CD4-positive, alpha-beta T cell (primary cell): Measurements from ENCODE around the gene TUBGCP6. TPM values are rescaled to one million over a fixed set of nuclear protein-coding genes. Genes with fewer than 3 reads are reported as not detected.

Experiments used
- ATAC-seq: fragments of 200-7000 bp; cut with Tn5 transposase; one replicate; pipeline ENCODE4 v1.10.0; 2022; ENCODE audit warnings: mild to moderate bottlenecking; ENCODE audit not compliant: poor library complexity
- CTCF ChIA-PET: fragments of 350-600 bp; sonication (Branson Sonifier 250); formaldehyde crosslinking; loops from one replicate; lab custom pipeline; 2021; ENCODE audit warnings: antibody characterized with exemption, inconsistent platforms; lab: Charles Lee
- POLR2A ChIA-PET: fragments of 350-600 bp; sonication (Branson Sonifier 250); formaldehyde crosslinking; loops from one replicate; lab custom pipeline; 2021; ENCODE audit warnings: antibody characterized with exemption, inconsistent platforms; lab: Charles Lee
- DNase-seq, 14 experiments: peaks; one replicate each; pipeline ENCODE4 v3.0.0-alpha.2; 2013 to 2020; ENCODE audit warnings: mixed read lengths in 2 of 14
- H3K27ac ChIP-seq, 2 donors: one replicate each; pipeline versions ENCODE4 v1.5.1 to v1.7.0; 2013; ENCODE audit warnings: low read length in 2 of 2, low read depth in 1 of 2, mild to moderate bottlenecking in 1 of 2
- H3K27me3 ChIP-seq, 2 experiments: 1 replicate in 1 of 2; 2 replicates in 1 of 2; pipeline versions ENCODE4 v1.6.1 to v1.7.0; 2013; ENCODE audit warnings: low read length in 2 of 2, control low read depth in 1 of 2, mild to moderate bottlenecking in 1 of 2, moderate library complexity in 1 of 2; ENCODE audit not compliant: insufficient read depth in 2 of 2, control insufficient read depth in 1 of 2
- H3K36me3 ChIP-seq: one replicate; pipeline ENCODE4 v1.6.1; 2013; ENCODE audit warnings: low read length, control low read depth; ENCODE audit not compliant: insufficient read depth
- H3K4me1 ChIP-seq: one replicate; pipeline ENCODE4 v1.6.1; 2013; ENCODE audit warnings: low read length, control low read depth; ENCODE audit not compliant: insufficient read depth
- H3K4me3 ChIP-seq: one replicate; pipeline ENCODE4 v1.5.1; 2013; ENCODE audit warnings: mild to moderate bottlenecking, low read length, moderate library complexity
- H3K9me3 ChIP-seq, 2 experiments: 1 replicate in 1 of 2; 2 replicates in 1 of 2; pipeline versions ENCODE4 v1.6.1 to v1.7.0; 2013; ENCODE audit warnings: low read length in 2 of 2, mild to moderate bottlenecking in 2 of 2, control low read depth in 1 of 2, moderate library complexity in 1 of 2; ENCODE audit not compliant: control insufficient read depth in 1 of 2, insufficient read depth in 1 of 2
- H3K27ac Mint-ChIP-seq: one replicate; pipeline ENCODE4 v1.8.0; 2020; ENCODE audit warnings: mixed read lengths
- H3K27me3 Mint-ChIP-seq: one replicate; pipeline ENCODE4 v1.8.0; 2021; ENCODE audit warnings: mixed read lengths
- H3K36me3 Mint-ChIP-seq: one replicate; pipeline ENCODE4 v1.8.0; 2021; ENCODE audit warnings: low read depth, mixed read lengths
- H3K4me1 Mint-ChIP-seq: one replicate; pipeline ENCODE4 v1.8.0; 2021; ENCODE audit warnings: low read depth, mixed read lengths
- H3K4me3 Mint-ChIP-seq: one replicate; pipeline ENCODE4 v1.8.0; 2020; ENCODE audit warnings: mild to moderate bottlenecking, mixed read lengths
- H3K9me3 Mint-ChIP-seq: one replicate; pipeline ENCODE4 v1.8.0; 2020; ENCODE audit warnings: mixed read lengths
- intact Hi-C, 2 experiments: fragments of 100-400 bp; cut with DNase I in 1 of 2; cut with micrococcal nuclease in 1 of 2; formaldehyde crosslinking; loops; one replicate each; pipeline versions ENCODE4 v1.15.1 to v1.9.0; 2023 to 2025; cut with DNase I, micrococcal nuclease
- total RNA-seq, 174 experiments: library from RNA in 2 of 174; stranded (reverse) in 2 of 174; gene quantifications; one replicate each; pipeline ENCODE4 v1.2.3 and lab custom pipeline; 2021 to 2026
- TF ChIP-seq, protein P1 (sequence below): fragments of 200-600 bp; IDR thresholded peaks from one replicate; pipeline ENCODE4 v1.8.0; 2022; ENCODE audit warnings: antibody characterized with exemption, mild to moderate bottlenecking

The TUBGCP6 gene
- total RNA-seq, 2 experiments from 2014 or later, result 124 to 126 TPM

DNA sequence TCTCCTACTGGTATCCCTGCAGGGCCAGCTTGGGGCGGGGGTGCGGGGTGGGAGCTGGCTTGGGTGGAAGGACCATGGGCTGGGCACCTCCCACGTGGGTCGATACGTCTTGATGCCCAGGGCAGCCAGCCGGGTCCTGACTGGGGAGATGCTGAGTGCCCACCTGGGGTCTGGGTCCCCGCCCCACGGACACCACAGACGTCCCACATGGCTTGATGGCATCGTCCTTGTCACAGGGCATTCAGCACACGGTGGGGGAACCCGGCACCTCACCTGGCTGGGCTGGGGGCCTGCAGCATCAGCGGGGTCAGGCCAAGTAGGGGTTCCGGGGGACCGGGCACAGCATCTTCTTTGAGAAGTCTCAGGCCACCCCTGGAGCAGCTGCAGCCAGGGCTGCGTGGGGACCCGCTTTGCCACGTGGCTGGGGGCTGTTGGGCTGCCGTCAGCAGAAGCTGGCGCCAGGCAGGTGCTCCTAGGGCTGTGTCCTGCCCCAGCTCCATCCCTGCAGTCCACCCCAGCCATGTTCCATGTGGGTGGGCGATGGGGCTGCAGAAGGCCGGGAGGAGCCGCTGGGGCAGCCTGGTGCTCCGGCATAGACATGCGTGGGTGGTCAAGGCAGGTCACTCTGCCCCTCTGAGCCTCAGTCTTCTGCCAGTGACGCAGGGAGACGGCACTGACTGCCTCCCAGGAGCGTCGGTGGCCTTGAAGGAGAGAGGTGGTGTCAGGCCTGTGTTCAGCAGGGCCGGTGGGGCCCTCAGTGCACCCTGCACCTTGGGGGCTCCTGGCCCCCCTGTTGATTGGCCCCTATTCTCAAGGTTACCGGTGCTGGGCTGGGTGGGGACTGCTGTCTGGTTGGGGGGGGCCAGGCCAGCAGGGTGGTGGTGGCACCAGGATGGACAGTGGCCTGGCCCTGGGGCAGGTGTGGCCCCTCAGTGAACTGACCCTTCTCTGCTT is 35.6 kb downstream of the TUBGCP6 start:
- intact Hi-C loops, result loop anchor here (1.0 to 10.0 kb wide), 6 partner anchors 18 to 374 kb away; partner anchors contain the start of gene PANX2 (in 1 of the 2)
- Histone ChIP-seq H3K27me3 (no peaks in the 10 kb centered on the region), H3K36me3 (peaks cover 63% of the 10 kb centered on the region), H3K9me3 (no peaks in the 10 kb centered on the region), H3K4me1 (peaks cover 20% of the 10 kb centered on the region), H3K27ac (no peak overlapping the region), H3K4me3 (no peak overlapping the region)
- Mint-ChIP-seq H3K27me3 (no peaks in the 10 kb centered on the region), H3K4me3 (peak overlapping the region; percentile 11), H3K36me3 (peaks cover 56% of the 10 kb centered on the region), H3K9me3 (no peaks in the 10 kb centered on the region), H3K4me1 (peaks cover 30% of the 10 kb centered on the region), H3K27ac (peak overlapping the region; percentile 78)
- ChIA-PET POLR2A (interaction anchor here (0.8 to 1.0 kb wide), 2 partner anchors 19 to 35 kb away, joined by 3 to 4 read pairs; no protein-coding TSS in a partner anchor), CTCF (no interaction called here)
- TF ChIP-seq, protein P1, sequence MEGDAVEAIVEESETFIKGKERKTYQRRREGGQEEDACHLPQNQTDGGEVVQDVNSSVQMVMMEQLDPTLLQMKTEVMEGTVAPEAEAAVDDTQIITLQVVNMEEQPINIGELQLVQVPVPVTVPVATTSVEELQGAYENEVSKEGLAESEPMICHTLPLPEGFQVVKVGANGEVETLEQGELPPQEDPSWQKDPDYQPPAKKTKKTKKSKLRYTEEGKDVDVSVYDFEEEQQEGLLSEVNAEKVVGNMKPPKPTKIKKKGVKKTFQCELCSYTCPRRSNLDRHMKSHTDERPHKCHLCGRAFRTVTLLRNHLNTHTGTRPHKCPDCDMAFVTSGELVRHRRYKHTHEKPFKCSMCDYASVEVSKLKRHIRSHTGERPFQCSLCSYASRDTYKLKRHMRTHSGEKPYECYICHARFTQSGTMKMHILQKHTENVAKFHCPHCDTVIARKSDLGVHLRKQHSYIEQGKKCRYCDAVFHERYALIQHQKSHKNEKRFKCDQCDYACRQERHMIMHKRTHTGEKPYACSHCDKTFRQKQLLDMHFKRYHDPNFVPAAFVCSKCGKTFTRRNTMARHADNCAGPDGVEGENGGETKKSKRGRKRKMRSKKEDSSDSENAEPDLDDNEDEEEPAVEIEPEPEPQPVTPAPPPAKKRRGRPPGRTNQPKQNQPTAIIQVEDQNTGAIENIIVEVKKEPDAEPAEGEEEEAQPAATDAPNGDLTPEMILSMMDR, result no peak
- peak; percentile 28 for ATAC-seq
- DNase-seq, result no peak

DNA sequence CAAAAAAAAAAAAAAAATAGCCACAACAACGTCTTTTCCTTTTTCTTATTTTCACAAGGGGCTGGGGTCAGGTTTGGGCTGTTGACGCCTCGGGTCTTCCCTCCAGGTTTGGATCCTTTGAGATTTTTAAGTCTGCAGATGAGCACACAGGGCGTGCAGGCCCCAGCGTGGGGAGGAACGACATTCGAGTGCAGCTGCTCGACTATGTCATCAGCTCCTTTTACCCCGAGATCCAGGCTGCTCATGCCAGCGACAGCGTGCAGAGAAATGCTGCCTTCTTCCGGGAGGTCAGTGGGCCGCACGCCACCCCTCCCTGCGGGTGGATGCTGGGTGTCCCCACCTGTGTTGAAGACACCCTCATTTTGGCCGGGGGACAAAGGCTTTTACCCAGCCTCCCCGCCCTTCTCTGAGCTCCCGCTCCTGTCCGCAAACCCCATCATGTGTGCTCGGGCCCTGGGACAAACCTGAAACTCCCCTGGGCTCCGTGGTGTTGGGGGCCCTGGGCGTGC is 36.3 kb downstream of the TUBGCP6 start:
- TF ChIP-seq, protein P1, result no peak
- Mint-ChIP-seq H3K36me3 (peaks cover 54% of the 10 kb centered on the region), H3K27ac (no peak overlapping the region), H3K27me3 (no peaks in the 10 kb centered on the region), H3K4me1 (peaks cover 31% of the 10 kb centered on the region), H3K4me3 (no peak overlapping the region), H3K9me3 (no peaks in the 10 kb centered on the region)
- Histone ChIP-seq H3K27me3 (no peaks in the 10 kb centered on the region), H3K4me3 (no peak overlapping the region), H3K9me3 (no peaks in the 10 kb centered on the region), H3K36me3 (peaks cover 58% of the 10 kb centered on the region), H3K4me1 (peaks cover 20% of the 10 kb centered on the region), H3K27ac (no peak overlapping the region)
- ChIA-PET CTCF (no interaction called here), POLR2A (interaction anchor here (0.8 to 1.0 kb wide), 2 partner anchors 18 to 36 kb away, joined by 3 to 4 read pairs; no protein-coding TSS in a partner anchor)
- ATAC-seq (no peak), DNase-seq (peak in 1 of 14 experiments; percentile 35)
- intact Hi-C loops, result loop anchor here (2.0 to 10.0 kb wide), 5 partner anchors 18 to 374 kb away; partner anchors contain the start of gene PANX2 (in 1 of the 2)

DNA sequence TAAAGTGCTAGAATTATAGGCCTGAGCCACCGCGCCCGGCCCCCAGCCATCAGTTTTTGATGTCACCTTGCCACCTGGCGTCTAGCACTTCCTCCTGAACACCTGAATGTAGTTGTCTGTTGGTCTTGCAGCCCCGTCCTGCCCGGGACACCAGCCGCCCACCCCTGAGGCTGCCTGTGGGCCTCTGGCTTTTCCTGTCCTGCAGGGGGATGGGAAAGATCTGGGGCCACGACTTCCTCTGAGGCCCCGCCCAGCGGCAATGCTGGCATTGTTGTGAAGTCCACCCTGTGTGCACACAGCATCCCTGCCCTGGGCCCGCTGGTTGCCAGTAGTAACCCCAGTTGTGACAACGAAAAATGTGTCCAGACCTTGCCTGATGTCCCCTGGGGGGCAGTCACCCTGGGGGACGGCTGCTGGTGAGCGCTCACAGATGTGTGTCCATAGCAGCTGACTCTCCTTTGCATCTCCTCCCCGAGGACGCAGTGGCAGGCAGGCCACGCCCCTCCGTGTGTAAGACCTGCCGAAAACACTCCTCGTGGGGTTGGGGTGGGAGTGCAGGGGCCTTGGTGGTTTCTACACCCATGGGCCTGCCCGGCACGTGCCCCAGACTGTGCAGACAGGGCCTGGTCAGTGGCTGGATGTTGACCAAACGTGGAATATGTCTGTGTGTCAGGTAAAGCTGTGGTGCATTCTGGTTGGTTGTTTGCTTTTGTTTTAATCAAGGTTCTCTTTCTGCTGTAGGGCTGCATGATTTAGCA is 37.3 kb downstream of the TUBGCP6 start:
- H3K27me3 ChIP-seq, result no peaks in the 10 kb centered on the region
- ATAC-seq, result no peak
- Mint-ChIP-seq H3K9me3 (no peaks in the 10 kb centered on the region), H3K27me3 (no peaks in the 10 kb centered on the region), H3K27ac (no peak overlapping the region), H3K36me3 (peaks cover 49% of the 10 kb centered on the region), H3K4me1 (peaks cover 30% of the 10 kb centered on the region), H3K4me3 (no peak overlapping the region)
- intact Hi-C loops, result loop anchor here (2.0 to 10.0 kb wide), 5 partner anchors 17 to 373 kb away; partner anchors contain the start of gene PANX2 (in 1 of the 2)
- H3K4me3 ChIP-seq, result no peak overlapping the region
- DNase-seq, result peak in 1 of 14 experiments; percentile 22
- TF ChIP-seq, protein P1, result no peak
- ChIA-PET POLR2A (interaction anchor here (1.4 to 1.7 kb wide), 2 partner anchors 17 to 20 kb away, joined by 7 to 9 read pairs; no protein-coding TSS in a partner anchor), CTCF (interaction anchor here (1.1 kb wide), 1 partner anchor 59 kb away, joined by 5 read pairs; no protein-coding TSS in a partner anchor)
- H3K9me3 ChIP-seq, result no peaks in the 10 kb centered on the region
- H3K27ac ChIP-seq, result no peak overlapping the region
- H3K36me3 ChIP-seq, result peaks cover 54% of the 10 kb centered on the region
- peaks cover 22% of the 10 kb centered on the region for H3K4me1 ChIP-seq
